K562 (cell line): ENCODE data around the gene ADAM8. TPM values are rescaled to one million over a fixed set of nuclear protein-coding genes. Genes with fewer than 3 reads are reported as not detected.

Experiments used
- ATAC-seq: fragments of 200-7000 bp; cut with Tn5 transposase; 3 replicates; pipeline ENCODE4 v1.9.1; 2020; ENCODE audit warnings: moderate library complexity
- BruUV-seq: library from RNA; stranded (reverse); fragments of 400-500 nt; replicated peaks from 2 replicates; lab custom pipeline; 2021; lab: Mats Ljungman, UMichigan
- CTCF ChIA-PET: fragments of 300-600 bp; formaldehyde crosslinking; extraction: SDS; loops from one replicate; lab custom pipeline; 2021; ENCODE audit warnings: low intra/inter-chr PET ratio; lab: Yijun Ruan, JAX
- POLR2A ChIA-PET: fragments of 300-600, 350-650 bp; sonication (Branson Sonifier 250); formaldehyde crosslinking; extraction: SDS; loops from one replicate; lab custom pipeline; 2021; ENCODE audit warnings: antibody characterized with exemption, inconsistent platforms; lab: Yijun Ruan, JAX
- DNase-seq, 4 experiments: peaks; one replicate each; pipeline versions ENCODE4 v3.0.0 to v3.0.0-alpha.2; 2011 to 2018; ENCODE audit warnings: low spot score in 3 of 4, mixed read lengths in 3 of 4; ENCODE audit errors: extremely low read depth in 1 of 4
- FAIRE-seq: peaks from 2 replicates; lab custom pipeline; 2011; peaks lifted over from hg19 to GRCh38; lab: Jason Lieb, UNC
- H2AFZ ChIP-seq: 2 replicates; pipeline ENCODE4 v1.6.0; 2011; ENCODE audit warnings: low read depth, low read length, control low read depth, inconsistent platforms
- H3K27ac ChIP-seq: fragments of 200-600 bp; 3 replicates; pipeline ENCODE4 v1.8.0; 2011; ENCODE audit warnings: low read depth, mild to moderate bottlenecking, control low read depth, inconsistent platforms, low read length, moderate library complexity, mixed read lengths; ENCODE audit errors: extremely low read depth
- H3K27me3 ChIP-seq, 2 experiments: fragments of 300-600 bp in 1 of 2; 2 replicates in 1 of 2; 3 replicates in 1 of 2; pipeline versions ENCODE4 v1.6.0 to v1.8.0; 2011; ENCODE audit warnings: inconsistent platforms in 2 of 2, low read length in 2 of 2, mild to moderate bottlenecking in 1 of 2, mixed read lengths in 1 of 2, moderate library complexity in 1 of 2; ENCODE audit not compliant: control insufficient read depth in 2 of 2, insufficient read depth in 2 of 2
- H3K36me3 ChIP-seq: fragments of 300-600 bp; 3 replicates; pipeline ENCODE4 v1.8.0; 2011; ENCODE audit warnings: mild to moderate bottlenecking, low read length, inconsistent platforms; ENCODE audit not compliant: control insufficient read depth, insufficient read depth
- H3K4me1 ChIP-seq, 2 experiments: fragments of 200-600 bp in 1 of 2; replicated peaks in 1 of 2; 2 replicates in 1 of 2; 3 replicates in 1 of 2; pipeline versions ENCODE4 v1.5.1 to v1.8.0; 2011; ENCODE audit warnings: inconsistent platforms in 2 of 2, low read length in 2 of 2, mild to moderate bottlenecking in 1 of 2, mixed read lengths in 1 of 2, moderate library complexity in 1 of 2; ENCODE audit not compliant: control insufficient read depth in 2 of 2, insufficient read depth in 2 of 2
- H3K4me2 ChIP-seq: 2 replicates; pipeline ENCODE4 v1.6.1; 2011; ENCODE audit warnings: low read length, control low read depth, inconsistent platforms, mixed read lengths; ENCODE audit not compliant: insufficient read depth
- H3K4me3 ChIP-seq: fragments of 200-600 bp; sonication (generic), shearing (Covaris generic); 2 replicates; pipeline ENCODE4 v1.5.1; 2016; ENCODE audit warnings: control low read depth, inconsistent platforms
- H3K79me2 ChIP-seq: fragments of 200-600 bp; 3 replicates; pipeline ENCODE4 v1.8.0; 2011; ENCODE audit warnings: low read length, inconsistent platforms; ENCODE audit not compliant: control insufficient read depth, insufficient read depth
- H3K9ac ChIP-seq, 2 experiments: 2 replicates each; pipeline versions ENCODE4 v1.6.0 to v1.6.1; 2011; ENCODE audit warnings: low read depth in 2 of 2, low read length in 2 of 2, control low read depth in 1 of 2, inconsistent platforms in 1 of 2, mild to moderate bottlenecking in 1 of 2, mixed read lengths in 1 of 2; ENCODE audit not compliant: insufficient read depth in 1 of 2
- H3K9me1 ChIP-seq: one replicate; pipeline ENCODE4 v1.6.0; 2011; ENCODE audit warnings: inconsistent platforms, mild to moderate bottlenecking, low read length, moderate library complexity; ENCODE audit not compliant: control insufficient read depth, insufficient read depth
- H3K9me3 ChIP-seq: replicated peaks from 2 replicates; pipeline ENCODE4 v1.5.1; 2011; ENCODE audit warnings: low read depth, low read length, inconsistent platforms; ENCODE audit not compliant: control insufficient read depth, insufficient read depth
- H4K20me1 ChIP-seq: replicated peaks from 2 replicates; pipeline ENCODE4 v1.6.1; 2011; ENCODE audit warnings: low read length, inconsistent platforms, mixed read lengths; ENCODE audit not compliant: control insufficient read depth, insufficient read depth
- BRCA1 ChIP-seq, 2 experiments: fragments of 450-650 bp in 1 of 2; sonication (generic) in 1 of 2; formaldehyde crosslinking in 1 of 2; IDR thresholded peaks; 2 replicates each; pipeline versions ENCODE4 v1.5.0 to v1.6.1; 2017 to 2020; ENCODE audit warnings: mild to moderate bottlenecking in 1 of 2, missing genetic modification reagents in 1 of 2
- DPF2 ChIP-seq: fragments of 450-650 bp; IDR thresholded peaks from 2 replicates; pipeline ENCODE4 v1.6.1; 2016
- E2F4 ChIP-seq: sonication (generic); formaldehyde crosslinking; IDR thresholded peaks from 2 replicates; pipeline ENCODE4 v1.8.0; 2022; ENCODE audit warnings: mild to moderate bottlenecking, low read depth, missing genetic modification reagents
- GABPA ChIP-seq: fragments of 200-800 bp; sonication (Bioruptor generic); conservative IDR thresholded peaks from 2 replicates; pipeline ENCODE4 v1.6.1; 2016; ENCODE audit warnings: low read depth, missing genetic modification characterization, missing compliant biosample characterization
- GABPB1 ChIP-seq: sonication (generic); formaldehyde crosslinking; IDR thresholded peaks from 2 replicates; pipeline ENCODE4 v1.8.0; 2022; ENCODE audit warnings: mild to moderate bottlenecking, missing genetic modification reagents
- HBP1 ChIP-seq: fragments of 450-650 bp; formaldehyde crosslinking; IDR thresholded peaks from 2 replicates; pipeline ENCODE4 v1.4.0; 2022; ENCODE audit warnings: missing genetic modification characterization
- HMGN3 ChIP-seq: IDR thresholded peaks from 2 replicates; pipeline ENCODE4 v1.6.1; 2011; ENCODE audit warnings: borderline replicate concordance, low read depth, mild to moderate bottlenecking, mixed read lengths, low read length; ENCODE audit not compliant: insufficient read length; ENCODE audit errors: extremely low read depth
- L3MBTL2 ChIP-seq: fragments of 450-650 bp; IDR thresholded peaks from 2 replicates; pipeline ENCODE4 v1.6.1; 2016; ENCODE audit warnings: mild to moderate bottlenecking, moderate library complexity
- SIRT6 ChIP-seq: IDR thresholded peaks from one replicate; pipeline ENCODE4 v1.6.1; 2012; ENCODE audit warnings: low read depth, mild to moderate bottlenecking, control low read depth, inconsistent platforms, low read length, moderate library complexity
- U2AF2 ChIP-seq: fragments of 200-400 bp; formaldehyde crosslinking; optimal IDR thresholded peaks from 2 replicates; pipeline ENCODE3; 2017; ENCODE audit warnings: low read depth, mild to moderate bottlenecking, low read length
- ZNF3 ChIP-seq: fragments of 250-450 bp; sonication (Bioruptor Pico); IDR thresholded peaks from 2 replicates; pipeline ENCODE4 v1.5.0; 2021; ENCODE audit warnings: mild to moderate bottlenecking, moderate library complexity
- ZNF384 ChIP-seq: IDR thresholded peaks from 2 replicates; pipeline ENCODE4 v1.6.1; 2012; ENCODE audit warnings: low read depth, low read length, improper control_type of control experiment
- WGBS: fragments of 100-300 bp; shearing (Covaris generic); methylation state at CpG from one replicate; pipeline ENCODE4 v1.1.6; 2016; ENCODE audit warnings: low coverage, mixed read lengths; ENCODE audit not compliant: insufficient coverage; ENCODE audit errors: missing lambda C conversion rate; 5-methylcytosine and 5-hydroxymethylcytosine counted together
- in situ Hi-C: fragments of 300-500 bp; cut with MboI; formaldehyde crosslinking; loops from 4 replicates; pipeline ENCODE4 v1.15.0; 2018; ENCODE audit warnings: inconsistent platforms, mixed read lengths
- intact Hi-C: fragments of 100-400 bp; cut with micrococcal nuclease; formaldehyde crosslinking; loops from 2 replicates; pipeline ENCODE4 v1.14.2; 2022
- polyA plus RNA-seq, 8 experiments: library from polyadenylated mRNA; depleted of rRNA in 4 of 8; stranded (reverse) in 5 of 8; unstranded in 3 of 8; fragments of >200 nt; fragmentation: Nextera tagmentation in 2 of 8; fragmentation: Illumina TruSeq in 1 of 8; extraction: Ambion mirVana in 2 of 8; extraction: Trizol in 1 of 8; gene quantifications; 2 replicates each; pipeline versions ENCODE4 v1.2.1 to v1.2.3, GENCODE V29; 2011 to 2014; ENCODE audit warnings: inconsistent platforms in 1 of 8, missing spikeins in 1 of 8
- total RNA-seq, 7 experiments: library from RNA; depleted of rRNA in 6 of 7; stranded (reverse); fragments of >200 nt in 6 of 7; fragmentation: Illumina TruSeq in 2 of 7; extraction: Trizol in 2 of 7; gene quantifications; 2 replicates each; pipeline versions ENCODE4 v1.2.1 to v1.2.3, GENCODE V29; 2011 to 2021; ENCODE audit warnings: low replicate concordance in 1 of 7
- TF ChIP-seq, protein P1 (sequence below), 3 experiments: fragments of 200-800 bp in 1 of 3; sonication (Bioruptor generic) in 1 of 3; sonication (generic) in 1 of 3; formaldehyde crosslinking in 1 of 3; IDR thresholded peaks; 2 replicates each; pipeline versions ENCODE4 v1.6.1 to v1.8.0; 2016 to 2022; ENCODE audit warnings: mild to moderate bottlenecking in 2 of 3, missing compliant biosample characterization in 2 of 3, missing genetic modification characterization in 2 of 3, missing genetic modification reagents in 1 of 3

The ADAM8 gene
- total and polyA plus RNA-seq, 9 of the 15 experiments (the other 6 are each of a cell fraction or from before 2014, with no cell fraction given): 0.07 to 7.0 (median 1.1) TPM

DNA sequence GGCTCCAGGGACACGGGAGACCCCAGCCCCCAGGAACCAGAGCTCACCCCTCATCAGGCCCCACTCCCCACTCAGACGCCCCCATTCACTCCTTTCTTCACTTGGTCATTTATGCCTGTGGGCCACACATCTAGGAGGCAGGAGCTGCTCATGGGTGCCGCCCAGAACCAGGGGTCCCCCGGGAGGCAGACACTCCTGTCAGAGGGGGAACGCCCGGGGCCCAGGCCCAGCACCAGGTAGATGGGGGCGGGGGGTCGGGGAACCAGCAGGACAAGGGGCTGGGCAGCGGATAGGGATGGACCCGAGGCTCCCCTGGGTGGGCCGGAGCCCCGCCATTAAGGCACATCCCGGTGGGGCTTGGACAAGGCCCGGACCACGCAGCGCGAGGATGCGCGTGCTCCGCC is 48.2 kb upstream of the ADAM8 start:
- no TSS peak for BruUV-seq
- in situ Hi-C loops: no loop called here
- ATAC-seq (no peak), FAIRE-seq (no peak)
- Histone ChIP-seq H3K9me3 (no peaks in the 10 kb centered on the region), H3K36me3 (no peaks in the 10 kb centered on the region), H3K9me1 (no peaks in the 10 kb centered on the region)
- 52% methylated on average over 12 of the region's 20 CpGs for WGBS
- TF ChIP-seq HMGN3 (no peak), ZNF3 (CRISPR knock-in tag) (no peak), ZNF384 (no peak), GABPB1 (CRISPR knock-in tag) (peak; percentile 1; the same call in 1 of the 2 replicates), SIRT6 (no peak), L3MBTL2 (no peak), GABPA (peak; percentile 64), DPF2 (no peak), BRCA1 (IDR thresholded peaks at IDR 0.05) (no peak), BRCA1 (CRISPR knock-in tag; IDR thresholded peaks at IDR 0.05) (no peak), HBP1 (CRISPR knock-in tag) (no peak), U2AF2 (no peak), E2F4 (CRISPR knock-in tag) (no peak)
- TF ChIP-seq, protein P1, sequence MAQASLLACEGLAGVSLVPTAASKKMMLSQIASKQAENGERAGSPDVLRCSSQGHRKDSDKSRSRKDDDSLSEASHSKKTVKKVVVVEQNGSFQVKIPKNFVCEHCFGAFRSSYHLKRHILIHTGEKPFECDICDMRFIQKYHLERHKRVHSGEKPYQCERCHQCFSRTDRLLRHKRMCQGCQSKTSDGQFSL (CRISPR knock-in tag; IDR thresholded peaks at IDR 0.05): no peak
- TF ChIP-seq, protein P1 (tag; IDR thresholded peaks at IDR 0.05): no peak
- TF ChIP-seq, all 486 proteins: peak for 2
- H3K9ac ChIP-seq: no peak overlapping the region
- ChIA-PET CTCF (no interaction called here), POLR2A (no interaction called here)
- H3K4me2 ChIP-seq: no peak overlapping the region
- no peak overlapping the region for H3K4me3 ChIP-seq
- H2AFZ ChIP-seq: no peak overlapping the region
- H3K79me2 ChIP-seq: no peaks in the 10 kb centered on the region
- no peaks in the 10 kb centered on the region; a peak in 1 of 5 replicates for H3K27me3 ChIP-seq
- H4K20me1 ChIP-seq: no peaks in the 10 kb centered on the region
- peaks cover 0 to 47% of the 10 kb centered on the region in 2 experiments; a peak in 3 of 5 replicates for H3K4me1 ChIP-seq
- intact Hi-C loops: loop anchor here (5.0 to 10.0 kb wide), 3 partner anchors 70 to 160 kb away; partner anchors contain the start of gene MTG1
- DNase-seq: no peak
- H3K27ac ChIP-seq: no peak overlapping the region
